Esophagus squamous epithelium (tissue), 4 donors: Measurements from ENCODE around the gene SIPA1.

ENCODE experiments used
- CTCF ChIP-seq, 6 experiments: fragments of 450-650 bp in 4 of 6; fragments of 200-600 bp in 2 of 6; sonication (generic) in 2 of 6; IDR thresholded peaks; one replicate each; pipeline ENCODE4 v1.5.1; 2016 to 2019; ENCODE audit warnings: antibody characterized with exemption in 6 of 6, mild to moderate bottlenecking in 4 of 6, moderate library complexity in 4 of 6
- POLR2A ChIP-seq, 4 donors: fragments of 450-650 bp; IDR thresholded peaks; one replicate each; pipeline ENCODE4 v1.6.1; 2017; ENCODE audit warnings: antibody characterized with exemption in 4 of 4, mild to moderate bottlenecking in 4 of 4, moderate library complexity in 3 of 4

- TF ChIP-seq CTCF (IDR thresholded peaks at IDR 0.05) (no peak), POLR2A (IDR thresholded peaks at IDR 0.05) (no peak)
Measured at GRCh38 chr11:65609665-65610064, 28.2 kb upstream of the SIPA1 start.
